Stimulated activated CD8-positive, alpha-beta memory T cell treated with anti-CD3 and anti-CD28 coated beads, Interleukin-7, amount 100 ng/mL, for 1 hour (primary cell): ENCODE data around the gene ROR1.
"Not testable (repeated sequence)": the region's sequence is repeated elsewhere in the genome, so short reads cannot be mapped to it uniquely, and the experiment has no call there.

Experiments used
- DNase-seq, 2 donors: peaks; one replicate each; pipeline ENCODE4 v3.0.0-alpha.2; 2020; ENCODE audit warnings: low read depth in 2 of 2

ROR1 gene

GRCh38 chr1:63793741-63794240 lies 20.0 kb downstream of the ROR1 start:
- no peak for DNase-seq

- DNase-seq: no peak
Observed at GRCh38 chr1:63794354-63794753, 20.5 kb downstream of the ROR1 start.

- DNase-seq: no peak
Observed at GRCh38 chr1:63794939-63795378, 21.1 kb downstream of the ROR1 start.

GRCh38 chr1:63795455-63795854 lies 21.6 kb downstream of the ROR1 start:
- no peak for DNase-seq

- no peak for DNase-seq
Observed at GRCh38 chr1:63797056-63797726, 23.4 kb downstream of the ROR1 start.

- no peak for DNase-seq
Observed at GRCh38 chr1:63798284-63798683, 24.5 kb downstream of the ROR1 start.

- DNase-seq: no peak
Observed at GRCh38 chr1:63799307-63799706, 25.5 kb downstream of the ROR1 start.

DNA sequence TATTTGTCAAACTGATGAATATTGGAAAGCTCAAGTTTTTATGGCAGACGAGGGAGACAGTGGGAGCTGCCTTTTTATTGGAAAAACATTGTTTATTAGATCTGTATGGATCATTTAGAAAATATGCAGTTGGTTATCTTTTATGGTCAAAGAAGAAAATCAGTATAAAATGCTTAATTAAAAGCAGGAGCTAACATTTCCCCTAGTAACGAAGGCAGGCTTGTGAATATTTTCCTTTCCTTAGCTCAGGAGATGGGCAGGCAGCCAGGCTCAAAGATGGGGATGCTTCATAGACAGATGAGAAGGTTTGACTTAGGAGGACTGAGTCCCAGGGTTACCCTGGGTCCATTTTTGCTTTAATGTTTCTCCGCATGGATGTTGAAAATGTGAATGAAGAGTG lies 26.0 kb downstream of the ROR1 start:
- DNase-seq: no peak

DNA sequence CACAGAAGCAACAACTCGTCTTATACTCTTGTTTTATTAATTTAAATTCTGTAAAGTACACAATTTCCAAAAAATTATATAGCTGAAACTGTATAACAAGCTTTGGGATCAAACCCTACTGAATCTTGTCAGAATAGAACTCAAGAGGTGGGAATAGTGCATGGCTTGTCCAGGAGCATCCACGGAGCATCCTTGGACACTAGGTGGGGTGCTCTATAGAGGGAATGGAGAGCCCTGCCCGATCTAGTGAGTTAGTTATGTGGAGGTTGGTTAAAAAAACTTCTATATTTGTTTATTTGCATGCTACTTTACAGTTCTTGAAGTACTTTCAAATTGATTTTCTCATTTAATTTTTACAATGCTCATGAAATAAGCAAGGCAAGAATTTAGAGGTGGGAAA lies 28.3 kb downstream of the ROR1 start:
- no peak for DNase-seq

DNA sequence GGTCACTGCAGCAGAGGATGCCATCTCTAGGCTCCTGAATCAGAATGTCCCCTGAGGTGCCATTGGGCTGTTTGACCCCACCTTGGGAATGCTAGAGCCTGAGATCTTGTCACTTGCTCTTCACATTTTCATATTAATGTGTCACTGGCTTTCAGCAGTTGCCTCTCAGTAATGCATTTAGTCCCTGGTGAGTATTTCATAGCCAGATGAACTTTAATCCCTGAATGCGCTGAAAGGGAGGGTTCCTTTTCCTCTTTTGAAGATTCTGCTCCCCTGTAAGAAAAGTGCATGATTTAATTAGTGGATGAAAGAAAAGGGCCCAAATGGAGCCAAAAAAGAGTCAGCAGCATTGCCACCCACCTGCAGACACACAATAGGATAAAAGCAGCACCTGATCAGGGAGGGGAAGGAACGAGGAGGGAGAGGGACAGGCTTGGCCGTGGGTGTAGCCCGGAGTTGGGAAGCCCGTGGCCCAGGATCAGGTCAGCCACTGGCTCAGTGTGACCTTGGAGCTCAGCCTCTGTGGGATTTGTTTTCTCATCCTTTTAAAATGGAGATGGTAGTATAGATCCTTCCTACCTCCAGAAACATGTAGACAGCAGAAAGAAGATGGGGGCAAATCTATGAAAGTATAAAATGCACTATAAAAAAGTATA lies 31.1 kb downstream of the ROR1 start:
- no peak for DNase-seq

DNA sequence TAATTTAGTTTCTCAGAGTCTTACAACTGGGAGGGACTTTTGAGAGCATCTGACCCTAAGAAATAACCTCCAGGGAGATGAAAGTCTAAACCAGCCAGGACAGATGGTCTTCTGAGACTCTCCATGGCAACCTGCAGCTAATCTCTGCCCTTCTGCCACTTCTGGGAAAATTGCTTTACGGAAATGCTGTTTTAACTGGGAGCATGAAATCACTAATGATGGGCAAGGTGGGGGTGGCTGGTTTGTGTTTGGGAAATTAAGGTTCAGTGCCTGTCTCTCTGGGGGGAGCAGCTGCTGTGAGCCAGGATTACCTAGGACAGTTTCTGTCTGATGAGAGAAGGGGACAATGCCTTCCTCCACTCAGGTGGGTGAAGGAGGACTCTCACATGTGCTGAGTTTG lies 33.2 kb downstream of the ROR1 start:
- no peak for DNase-seq

GRCh38 chr1:63810936-63811469 lies 37.2 kb downstream of the ROR1 start:
- no peak for DNase-seq

DNA sequence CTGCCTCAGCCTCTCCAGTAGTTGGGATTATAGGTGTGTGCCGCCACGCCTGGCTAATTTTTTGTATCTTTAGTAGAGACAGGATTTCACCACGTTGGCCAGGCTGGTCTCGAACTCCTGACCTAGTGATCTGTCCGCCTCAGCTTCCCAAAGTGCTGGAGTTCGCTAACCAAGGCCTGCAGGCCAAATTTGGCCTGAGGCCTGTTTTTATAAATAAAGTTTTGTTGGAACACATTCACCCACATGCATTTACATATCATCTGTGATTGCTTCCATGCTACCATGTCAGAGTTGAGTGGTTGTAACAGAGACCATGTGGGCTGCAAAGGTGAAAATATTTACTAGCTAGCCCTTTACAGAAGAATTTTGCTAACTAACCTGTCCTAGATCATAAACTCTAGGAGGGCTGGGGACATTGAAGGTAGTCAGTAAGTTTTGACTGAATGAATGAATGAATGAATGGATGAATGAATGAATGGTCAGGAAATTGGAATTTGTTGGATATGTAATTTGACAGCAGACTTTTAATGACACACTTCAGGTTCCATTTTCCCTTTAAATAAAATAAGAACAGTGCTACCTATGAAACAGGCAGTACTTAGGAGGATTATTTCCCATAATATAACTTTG lies 38.4 kb downstream of the ROR1 start:
- DNase-seq: no peak

- DNase-seq: no peak
Observed at GRCh38 chr1:63813829-63814277, 40.0 kb downstream of the ROR1 start.

- DNase-seq: not testable (repeated sequence)
Observed at GRCh38 chr1:63816217-63816815, 42.5 kb downstream of the ROR1 start.

- no peak for DNase-seq
Observed at GRCh38 chr1:63817152-63817667, 43.4 kb downstream of the ROR1 start.

DNA sequence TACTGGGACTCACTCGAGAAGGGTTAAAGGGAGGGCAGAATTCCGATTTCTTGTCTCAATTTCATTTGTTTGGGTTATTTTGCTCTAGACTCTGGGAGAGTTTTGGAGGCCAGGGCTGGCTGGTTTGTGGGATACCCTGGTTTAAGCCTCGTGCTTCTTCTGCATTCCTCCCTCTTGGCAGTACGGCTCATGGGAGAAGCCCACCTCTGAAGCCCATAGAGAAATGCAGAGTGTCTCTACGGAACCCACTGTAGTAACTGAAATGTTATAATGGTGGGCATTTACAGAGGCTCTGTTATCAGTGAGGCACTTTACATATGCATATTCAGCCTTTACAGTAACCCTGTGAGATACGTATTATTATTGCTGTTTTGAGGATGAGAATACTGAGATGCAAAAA lies 43.9 kb downstream of the ROR1 start:
- DNase-seq: no peak

GRCh38 chr1:63818567-63819325 lies 44.9 kb downstream of the ROR1 start:
- no peak for DNase-seq

GRCh38 chr1:63819795-63820194 lies 46.0 kb downstream of the ROR1 start:
- no peak for DNase-seq

- DNase-seq: no peak
Observed at GRCh38 chr1:63821091-63822005, 47.5 kb downstream of the ROR1 start.
